ENCODE measurements around the gene SCGB3A1.

DNA sequence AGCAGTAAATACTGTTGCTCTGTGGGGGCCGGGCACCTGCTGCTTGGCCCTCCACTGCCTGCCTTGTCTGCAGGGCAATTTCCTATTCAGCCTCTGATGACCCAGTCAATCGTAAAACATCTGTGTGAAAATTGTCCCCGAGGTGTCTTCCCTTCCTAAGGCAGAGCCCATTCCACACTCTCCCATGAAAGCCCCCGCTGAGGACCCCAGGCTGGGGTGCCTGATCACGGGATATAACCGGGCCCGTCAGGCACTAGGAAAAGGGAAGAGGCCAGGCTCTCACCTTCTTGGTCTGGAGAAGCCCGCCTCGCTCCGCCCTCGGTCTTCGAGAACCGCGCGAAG is 27.2 kb upstream of the SCGB3A1 start:
- no peak for TF ChIP-seq POLR2A (IDR thresholded peaks at IDR 0.05; ENCODE audit: low read depth, low read length)
- no peak for TF ChIP-seq POLR2AphosphoS5 (IDR thresholded peaks at IDR 0.05; ENCODE audit: low read depth, low read length)
- no peak for TF ChIP-seq TAF1 (IDR thresholded peaks at IDR 0.05; ENCODE audit: low read depth, low read length)
- TF ChIP-seq POU2F2 (IDR thresholded peaks at IDR 0.05; ENCODE audit: low read depth, low read length) = no peak

Data from GM12891 (cell line).